Gastroesophageal sphincter (tissue), 3 donors: ENCODE data around the gene RIPPLY2.

Experiments
- CTCF ChIP-seq, 4 experiments: fragments of 200-600 bp in 2 of 4; fragments of 450-650 bp in 2 of 4; sonication (generic) in 1 of 4; IDR thresholded peaks; one replicate each; pipeline ENCODE4 v1.5.1; 2017 to 2019; ENCODE audit warnings: antibody characterized with exemption in 4 of 4, mild to moderate bottlenecking in 2 of 4, moderate library complexity in 2 of 4
- EP300 ChIP-seq: sonication (generic); formaldehyde crosslinking; IDR thresholded peaks from one replicate; pipeline ENCODE4 v1.6.1; 2017; ENCODE audit warnings: antibody characterized with exemption, mild to moderate bottlenecking
- POLR2A ChIP-seq, 2 donors: fragments of 450-650 bp; IDR thresholded peaks; one replicate each; pipeline ENCODE4 v1.6.1; 2017; ENCODE audit warnings: antibody characterized with exemption in 2 of 2, mild to moderate bottlenecking in 2 of 2, moderate library complexity in 1 of 2
- POLR2AphosphoS5 ChIP-seq: sonication (generic); formaldehyde crosslinking; IDR thresholded peaks from one replicate; pipeline ENCODE4 v1.6.1; 2017; ENCODE audit warnings: antibody characterized with exemption

DNA sequence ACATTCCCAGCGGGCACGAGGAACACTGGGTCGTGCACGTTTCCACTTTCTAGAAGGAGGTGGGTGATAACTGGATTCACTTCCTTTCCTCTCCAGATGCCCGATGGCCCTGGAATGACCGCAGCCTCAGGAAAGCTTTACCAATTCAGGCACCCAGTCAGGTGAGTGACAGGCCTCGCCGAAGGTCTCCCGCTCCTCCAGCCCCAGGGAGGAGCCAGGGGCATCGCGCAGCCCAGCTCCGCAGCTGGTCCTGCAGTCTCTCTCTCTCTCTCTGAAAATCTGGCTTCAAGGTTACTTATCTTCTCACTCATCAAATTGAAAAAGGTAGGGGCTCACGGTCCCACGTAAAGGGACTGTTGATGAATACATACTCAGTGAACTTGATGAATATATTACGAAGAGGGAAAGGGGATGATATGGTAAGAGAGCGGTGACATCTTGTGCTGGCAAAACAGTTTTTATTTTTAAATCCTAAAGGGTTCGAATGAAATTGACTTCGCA is 891 bp downstream of the RIPPLY2 start:
- TF ChIP-seq POLR2AphosphoS5 = no peak
- TF ChIP-seq CTCF (IDR thresholded peaks at IDR 0.05) = no peak
- no peak for TF ChIP-seq POLR2A (IDR thresholded peaks at IDR 0.05)
- no peak for TF ChIP-seq EP300
